SK-MEL-5 (cell line): ENCODE results near the gene CNTNAP4. TPM values are rescaled to one million over a fixed set of nuclear protein-coding genes. Genes with fewer than 3 reads are reported as not detected.

Source experiments
- DNase-seq: peaks from one replicate; pipeline ENCODE4 v3.0.0-alpha.2; 2016; ENCODE audit warnings: low read depth, low spot score
- in situ Hi-C: cut with HindIII; loops from 2 replicates; pipeline ENCODE4 v1.10.0; 2016; ENCODE audit warnings: low sequenced_read_pairs, high pct_unique_total_duplicates, low pct_unique_long_range_greater_than_20kb
- polyA plus RNA-seq, 2 experiments: library from polyadenylated mRNA; depleted of rRNA; stranded (reverse); fragments of >200 nt; gene quantifications; 2 replicates each; pipeline ENCODE4 v1.2.3, GENCODE V29; 2015
- total RNA-seq: library from RNA; depleted of rRNA; stranded (reverse); fragments of >200 nt; shearing (Covaris generic); gene quantifications from 2 replicates; pipeline ENCODE4 v1.2.3, GENCODE V29; 2014; rRNA removed

CNTNAP4 gene
- total RNA-seq: 3.3 and 3.8 TPM in 2 replicates
- polyA plus RNA-seq (2015; cell fraction: cytosol; rRNA removed): 2.0 and 2.9 TPM in 2 replicates
- polyA plus RNA-seq (2015; cell fraction: nucleus; rRNA removed): 12.4 and 16.7 TPM in 2 replicates

DNA sequence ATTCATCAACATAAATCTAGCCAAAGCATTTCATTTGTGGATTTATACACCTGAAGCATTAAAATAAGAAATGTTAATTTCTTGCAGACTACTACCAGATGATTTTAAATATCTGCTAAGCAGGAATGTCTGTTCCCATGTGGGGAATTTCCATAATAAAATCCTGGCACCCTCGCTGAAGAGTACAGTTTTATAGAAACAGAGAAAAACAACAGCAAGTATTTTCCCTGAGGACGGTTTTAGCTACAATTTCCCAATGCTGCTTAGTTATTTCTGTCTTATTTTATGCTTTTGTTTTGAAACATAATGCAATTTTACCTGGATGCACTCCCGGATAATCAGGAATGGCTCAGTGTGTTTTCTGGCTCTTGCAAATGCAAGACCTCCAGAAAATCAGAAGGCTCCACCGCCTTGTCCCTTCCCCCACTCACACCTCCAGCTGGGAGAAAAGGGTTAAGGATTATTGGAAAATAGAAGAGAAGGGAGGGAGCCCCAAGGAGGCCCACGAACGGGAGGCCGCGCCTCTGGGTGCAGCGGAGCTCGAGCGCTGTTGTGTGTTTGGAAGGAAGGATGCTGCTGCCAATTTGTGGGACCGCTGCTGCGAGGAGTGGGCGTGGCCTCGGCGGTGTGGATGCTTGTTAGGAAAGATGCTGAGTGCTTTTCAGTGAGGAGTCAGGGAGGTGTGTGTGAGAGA lies at the start of gene CNTNAP4:
Gene CNTNAP4, plus strand, starts transcription at position 657 of the 694 bp plus-strand sequence. CDS start 262 bp downstream, outside the sequence.
- no peak for DNase-seq
- in situ Hi-C loops: no loop called here

GRCh38 chr16:76228546-76229146 lies 48.6 kb upstream of the CNTNAP4 start:
- in situ Hi-C loops: no loop called here
- DNase-seq: no peak

- in situ Hi-C loops: no loop called here
- DNase-seq: no peak
Measured at GRCh38 chr16:76232704-76233103, 44.5 kb upstream of the CNTNAP4 start.

DNA sequence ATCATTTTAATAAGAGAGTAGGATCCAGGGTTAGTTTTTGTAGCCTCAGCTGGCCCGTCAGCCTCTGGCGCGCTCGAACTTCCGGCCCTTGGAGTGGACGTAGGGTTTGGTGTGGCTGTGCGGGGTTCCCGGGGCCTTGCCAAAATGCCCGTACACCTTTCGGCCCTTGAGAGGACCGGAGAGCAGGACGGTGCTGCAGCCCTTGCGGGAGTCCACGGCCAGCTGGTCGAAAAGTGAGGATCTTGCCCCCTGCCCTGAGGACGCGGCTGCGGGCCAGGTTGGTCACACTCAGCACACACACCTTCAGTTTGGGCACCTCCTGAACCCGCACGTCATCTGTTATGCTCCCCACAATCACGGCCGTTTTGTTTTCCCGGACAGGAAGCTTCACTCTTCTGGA lies 42.2 kb upstream of the CNTNAP4 start:
- no peak for DNase-seq
- in situ Hi-C loops: no loop called here

- no peak for DNase-seq
- in situ Hi-C loops: no loop called here
Measured at GRCh38 chr16:76235426-76235825, 41.8 kb upstream of the CNTNAP4 start.

- no peak for DNase-seq
- in situ Hi-C loops: no loop called here
Measured at GRCh38 chr16:76237471-76237870, 39.7 kb upstream of the CNTNAP4 start.

- no peak for DNase-seq
- in situ Hi-C loops: no loop called here
Measured at GRCh38 chr16:76241755-76242154, 35.4 kb upstream of the CNTNAP4 start.

DNA sequence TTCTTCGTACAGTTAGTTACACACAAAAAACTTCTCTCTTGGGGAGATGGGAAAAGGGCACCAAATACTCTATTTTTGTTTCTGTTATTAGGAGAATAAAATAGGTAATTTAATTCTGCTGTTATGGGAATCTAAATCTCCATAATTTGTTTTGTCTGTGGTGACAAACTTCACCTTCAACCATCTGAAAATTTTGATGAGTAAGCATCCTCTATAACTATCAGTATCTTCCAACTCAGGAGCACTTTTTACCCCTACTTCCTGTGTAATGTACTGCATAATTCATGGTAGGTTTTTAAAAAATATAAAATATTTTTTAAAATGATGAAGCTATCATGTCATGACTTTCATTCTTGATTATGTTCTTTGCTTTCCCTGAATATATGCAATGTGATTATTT lies 33.6 kb upstream of the CNTNAP4 start:
- no peak for DNase-seq
- in situ Hi-C loops: no loop called here

DNA sequence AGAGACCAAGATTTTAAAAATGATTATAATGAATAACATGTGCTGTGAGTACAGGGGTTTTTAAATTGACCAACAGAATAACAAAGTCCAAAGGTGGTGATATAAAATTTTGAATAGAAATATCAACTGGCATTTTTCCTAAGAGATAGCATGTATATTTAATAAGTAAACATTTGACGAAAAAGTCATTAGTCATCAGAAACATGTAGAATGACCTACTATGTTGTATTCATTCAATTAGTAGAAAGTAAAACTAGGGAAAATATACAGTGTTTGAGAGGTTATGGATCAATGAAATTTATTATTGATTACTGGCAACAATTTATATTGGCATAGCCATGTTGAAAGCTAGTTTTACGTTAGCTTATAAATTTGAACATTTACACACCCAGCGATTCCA lies 30.6 kb upstream of the CNTNAP4 start:
- DNase-seq: no peak
- in situ Hi-C loops: no loop called here

DNA sequence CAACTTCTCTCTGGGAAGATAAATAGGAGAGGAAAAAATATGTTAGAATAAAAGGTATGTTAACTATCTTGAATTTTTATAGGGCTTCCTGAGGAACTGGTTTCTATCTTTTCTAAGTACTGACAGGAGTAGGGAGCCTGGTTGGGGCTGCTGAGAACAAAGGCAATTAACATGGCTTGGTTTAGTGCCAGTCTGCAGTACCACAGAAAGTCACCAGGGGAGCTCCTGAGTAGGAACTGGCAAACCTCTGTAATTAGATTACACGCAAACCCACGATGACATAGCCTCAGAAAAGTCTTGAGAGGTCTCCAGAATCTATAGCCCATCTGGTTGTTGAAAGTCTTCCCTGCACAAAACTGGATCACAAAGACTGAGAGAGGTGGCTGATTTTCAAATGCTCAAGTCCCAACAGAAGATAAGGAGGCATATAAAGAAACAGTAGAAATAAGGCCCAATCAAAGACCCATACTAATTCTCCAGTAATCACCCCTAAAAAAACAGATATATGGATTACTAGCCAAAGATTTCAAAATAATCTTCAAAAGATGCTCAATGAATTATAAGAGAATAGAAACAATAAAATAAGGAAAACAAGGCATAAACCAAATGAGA lies 11.7 kb upstream of the CNTNAP4 start:
- peak; percentile 39 for DNase-seq
- in situ Hi-C loops: no loop called here

DNA sequence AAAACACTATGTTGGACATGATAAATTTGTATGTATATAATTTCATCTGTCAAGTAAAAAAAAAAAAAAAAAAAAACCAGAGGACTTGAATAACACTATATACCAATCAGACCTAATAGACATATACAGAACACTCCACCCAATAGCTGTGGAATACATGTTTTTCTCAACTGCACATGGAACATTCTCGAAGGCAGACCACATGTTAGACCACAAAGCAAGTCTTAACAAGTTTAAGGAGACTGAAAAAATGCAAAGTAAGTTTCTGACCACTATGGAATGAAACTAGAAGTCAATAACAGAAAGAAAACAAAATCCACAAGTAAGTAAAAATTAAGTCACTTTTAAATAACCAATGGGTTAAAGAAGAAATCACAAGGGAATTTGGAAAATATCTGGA lies 8.4 kb upstream of the CNTNAP4 start:
- no peak for DNase-seq
- in situ Hi-C loops: no loop called here

GRCh38 chr16:76277460-76278030 lies 344 bp downstream of the CNTNAP4 start:
- in situ Hi-C loops: no loop called here
- DNase-seq: no peak

DNA sequence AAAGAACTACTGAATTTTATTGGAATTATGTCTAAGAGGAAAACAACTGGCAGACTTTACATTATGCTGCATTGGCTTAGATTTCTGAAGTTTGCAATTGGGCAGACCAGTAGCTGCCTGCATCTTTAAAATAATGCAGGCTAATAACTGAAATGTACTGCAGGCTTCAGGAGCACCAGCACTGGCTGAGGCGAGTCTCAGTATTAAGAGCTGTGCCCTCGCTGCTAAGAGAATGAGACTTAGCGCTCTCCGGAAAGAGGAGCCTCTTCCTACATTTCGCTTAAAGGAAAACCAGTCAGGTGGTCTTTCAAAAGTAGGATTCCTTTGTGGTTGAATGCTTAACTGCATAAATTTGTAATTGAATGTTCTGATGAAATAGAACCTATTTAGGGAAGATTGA lies 885 bp downstream of the CNTNAP4 start:
- in situ Hi-C loops: no loop called here

GRCh38 chr16:76278980-76279379 lies 1.8 kb downstream of the CNTNAP4 start:
- in situ Hi-C loops: no loop called here
- DNase-seq: peak; percentile 74

More for the DNA sequence above, 885 bp downstream of the CNTNAP4 start:
- DNase-seq: no peak

GRCh38 chr16:76280421-76281215 lies 3.4 kb downstream of the CNTNAP4 start:
- in situ Hi-C loops: no loop called here
- DNase-seq: no peak

GRCh38 chr16:76287466-76287865 lies 10.3 kb downstream of the CNTNAP4 start:
- in situ Hi-C loops: no loop called here
- no peak for DNase-seq

DNA sequence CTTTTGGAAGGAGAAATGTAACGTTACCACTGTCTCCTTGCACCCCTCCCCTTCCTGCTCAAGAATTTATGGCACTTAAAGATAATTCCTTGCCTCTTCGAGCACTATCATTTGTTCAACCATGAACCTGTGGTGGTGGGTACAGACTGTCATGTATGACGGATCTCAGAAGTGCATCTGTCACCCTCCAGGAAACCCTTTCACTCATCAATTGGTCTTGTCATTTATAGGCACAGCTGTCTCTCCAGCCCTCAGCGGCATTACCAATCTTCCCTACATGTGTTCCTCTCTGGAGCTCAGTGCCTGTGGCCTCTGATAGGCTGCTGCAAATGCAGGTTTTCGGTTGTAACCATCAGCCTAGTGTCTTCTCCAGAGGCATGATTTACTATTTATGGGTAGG lies 15.0 kb downstream of the CNTNAP4 start:
- no peak for DNase-seq
- in situ Hi-C loops: no loop called here

- no peak for DNase-seq
Measured at GRCh38 chr16:76293980-76294379, 16.8 kb downstream of the CNTNAP4 start.

More at GRCh38 chr16:76293980-76294379, 16.8 kb downstream of the CNTNAP4 start:
- in situ Hi-C loops: no loop called here
